ENCODE results near the gene SBF1. TPM values are rescaled to one million over a fixed set of nuclear protein-coding genes. Genes with fewer than 3 reads are reported as not detected.

SBF1 gene
- polyA plus RNA-seq, 1 donor (not counting 4 experiments of a cell fraction or from before 2014, with no cell fraction given), result 16.2 TPM

DNA sequence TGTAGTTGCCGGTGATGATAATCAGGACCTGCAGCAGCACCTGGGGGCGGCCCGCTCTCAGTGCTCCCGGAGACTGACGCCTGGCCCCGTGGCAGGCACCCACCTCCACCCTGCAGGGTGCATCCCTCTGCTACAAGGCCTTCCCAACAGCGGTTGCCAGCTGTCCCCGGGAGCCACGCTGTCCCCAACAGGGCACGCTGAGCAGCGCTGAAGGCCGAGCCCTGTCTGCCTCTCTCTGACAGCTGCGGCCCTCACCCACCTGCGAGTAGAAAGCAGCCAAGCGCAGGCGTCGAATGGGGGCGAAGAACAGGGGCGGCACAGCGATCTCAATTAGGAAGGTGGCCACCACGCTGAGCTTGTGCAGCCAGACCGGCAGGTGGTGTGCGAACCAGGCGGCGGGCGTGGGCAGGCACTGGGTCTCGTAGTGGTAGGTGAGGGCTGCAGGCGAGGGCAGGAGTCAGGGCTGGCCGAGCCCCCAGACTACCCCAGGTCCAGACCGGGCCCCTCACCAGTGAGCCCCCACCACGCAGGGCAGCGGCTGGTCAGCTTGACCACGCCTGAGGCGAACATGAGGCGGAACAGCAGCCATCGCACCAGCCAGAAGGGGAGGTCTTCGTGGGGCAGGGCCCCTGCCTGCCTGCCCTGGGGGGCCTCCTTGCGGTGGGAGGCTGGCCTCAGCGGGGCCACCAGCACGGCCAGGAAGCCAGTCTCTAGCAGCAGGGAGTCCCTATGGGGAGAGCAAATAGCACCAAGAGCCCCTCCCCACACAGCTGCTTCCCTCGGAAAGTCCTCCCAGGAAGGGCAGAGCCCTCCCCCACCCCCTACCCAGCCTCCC lies 31.2 kb upstream of the SBF1 start:
- H3K9ac ChIP-seq (ENCODE audit: control insufficient read depth, extremely low read depth, insufficient read depth, low read length), result no peak overlapping the region
- FAIRE-seq, result no peak
- H4K20me1 ChIP-seq (ENCODE audit: control insufficient read depth, extremely low read depth, insufficient read depth, low read length), result no peaks in the 10 kb centered on the region
- DNase-seq (ENCODE audit: low read depth, low spot score), result no peak
- peaks cover 6 to 17% of the 10 kb centered on the region in 2 experiments for H3K36me3 ChIP-seq (ENCODE audit: control insufficient read depth in 2 of 2, extremely low read depth in 1 of 2, insufficient read depth in 2 of 2, low read length in 2 of 2)
- no peak overlapping the region for H3K4me3 ChIP-seq (ENCODE audit: control insufficient read depth in 2 of 3, extremely low read depth in 1 of 3, insufficient read depth in 2 of 3, low read depth in 1 of 3, low read length in 3 of 3)
- H3K9me1 ChIP-seq (ENCODE audit: control insufficient read depth, extremely low read depth, insufficient read depth, low read length), result no peaks in the 10 kb centered on the region
- no peak overlapping the region for H3K27ac ChIP-seq (ENCODE audit: control insufficient read depth, insufficient read depth, low read length)
- peaks cover 29% of the 10 kb centered on the region for H3K79me2 ChIP-seq (ENCODE audit: control insufficient read depth, insufficient read depth, low read length)
- H2AFZ ChIP-seq (ENCODE audit: control insufficient read depth, low read length), result no peak overlapping the region
- dilution Hi-C loops (cut with MboI; ENCODE audit: extremely low pct_ligation_motif_present, low sequenced_read_pairs), result no loop called here
- H3K4me1 ChIP-seq (ENCODE audit: control insufficient read depth, extremely low read depth, insufficient read depth, low read length), result peaks cover 17% of the 10 kb centered on the region
- no peak for TF ChIP-seq EZH2 (IDR thresholded peaks at IDR 0.05; ENCODE audit: low read length)
- TF ChIP-seq, protein P1, sequence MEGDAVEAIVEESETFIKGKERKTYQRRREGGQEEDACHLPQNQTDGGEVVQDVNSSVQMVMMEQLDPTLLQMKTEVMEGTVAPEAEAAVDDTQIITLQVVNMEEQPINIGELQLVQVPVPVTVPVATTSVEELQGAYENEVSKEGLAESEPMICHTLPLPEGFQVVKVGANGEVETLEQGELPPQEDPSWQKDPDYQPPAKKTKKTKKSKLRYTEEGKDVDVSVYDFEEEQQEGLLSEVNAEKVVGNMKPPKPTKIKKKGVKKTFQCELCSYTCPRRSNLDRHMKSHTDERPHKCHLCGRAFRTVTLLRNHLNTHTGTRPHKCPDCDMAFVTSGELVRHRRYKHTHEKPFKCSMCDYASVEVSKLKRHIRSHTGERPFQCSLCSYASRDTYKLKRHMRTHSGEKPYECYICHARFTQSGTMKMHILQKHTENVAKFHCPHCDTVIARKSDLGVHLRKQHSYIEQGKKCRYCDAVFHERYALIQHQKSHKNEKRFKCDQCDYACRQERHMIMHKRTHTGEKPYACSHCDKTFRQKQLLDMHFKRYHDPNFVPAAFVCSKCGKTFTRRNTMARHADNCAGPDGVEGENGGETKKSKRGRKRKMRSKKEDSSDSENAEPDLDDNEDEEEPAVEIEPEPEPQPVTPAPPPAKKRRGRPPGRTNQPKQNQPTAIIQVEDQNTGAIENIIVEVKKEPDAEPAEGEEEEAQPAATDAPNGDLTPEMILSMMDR (optimal IDR thresholded peaks at IDR 0.05 in 1 of 3, IDR thresholded peaks at IDR 0.05 in 1 of 3, conservative IDR thresholded peaks at IDR 0.05 in 1 of 3; ENCODE audit: extremely low read depth in 1 of 3, insufficient read depth in 2 of 3, low read length in 3 of 3), result no peak
- no peak overlapping the region for H3K4me2 ChIP-seq (ENCODE audit: control insufficient read depth, extremely low read depth, insufficient read depth, low read depth, low read length)
- H3K27me3 ChIP-seq (ENCODE audit: control insufficient read depth, extremely low read depth, insufficient read depth, low read length), result no peaks in the 10 kb centered on the region
- no peaks in the 10 kb centered on the region for H3K9me3 ChIP-seq (ENCODE audit: control insufficient read depth, low read depth, low read length)

GRCh38 chr22:50505276-50505775 lies 30.5 kb upstream of the SBF1 start:
- H3K79me2 ChIP-seq (ENCODE audit: control insufficient read depth, insufficient read depth, low read length), result peaks cover 26% of the 10 kb centered on the region
- H3K36me3 ChIP-seq (ENCODE audit: control insufficient read depth in 2 of 2, extremely low read depth in 1 of 2, insufficient read depth in 2 of 2, low read length in 2 of 2), result peaks cover 6 to 17% of the 10 kb centered on the region in 2 experiments
- dilution Hi-C loops (cut with MboI; ENCODE audit: extremely low pct_ligation_motif_present, low sequenced_read_pairs), result no loop called here
- DNase-seq (ENCODE audit: low read depth, low spot score) (no peak), FAIRE-seq (no peak)
- TF ChIP-seq, protein P1 (optimal IDR thresholded peaks at IDR 0.05 in 1 of 3, IDR thresholded peaks at IDR 0.05 in 1 of 3, conservative IDR thresholded peaks at IDR 0.05 in 1 of 3; ENCODE audit: extremely low read depth in 1 of 3, insufficient read depth in 2 of 3, low read length in 3 of 3), result no peak
- TF ChIP-seq EZH2 (IDR thresholded peaks at IDR 0.05; ENCODE audit: low read length), result no peak
- H2AFZ ChIP-seq (ENCODE audit: control insufficient read depth, low read length), result no peak overlapping the region
- H3K9me3 ChIP-seq (ENCODE audit: control insufficient read depth, low read depth, low read length), result no peaks in the 10 kb centered on the region
- H3K27ac ChIP-seq (ENCODE audit: control insufficient read depth, insufficient read depth, low read length), result no peak overlapping the region
- H3K9me1 ChIP-seq (ENCODE audit: control insufficient read depth, extremely low read depth, insufficient read depth, low read length), result no peaks in the 10 kb centered on the region
- peaks cover 17% of the 10 kb centered on the region for H3K4me1 ChIP-seq (ENCODE audit: control insufficient read depth, extremely low read depth, insufficient read depth, low read length)
- no peak overlapping the region for H3K4me2 ChIP-seq (ENCODE audit: control insufficient read depth, extremely low read depth, insufficient read depth, low read depth, low read length)
- no peak overlapping the region for H3K4me3 ChIP-seq (ENCODE audit: control insufficient read depth in 2 of 3, extremely low read depth in 1 of 3, insufficient read depth in 2 of 3, low read depth in 1 of 3, low read length in 3 of 3)
- no peaks in the 10 kb centered on the region for H3K27me3 ChIP-seq (ENCODE audit: control insufficient read depth, extremely low read depth, insufficient read depth, low read length)
- no peaks in the 10 kb centered on the region for H4K20me1 ChIP-seq (ENCODE audit: control insufficient read depth, extremely low read depth, insufficient read depth, low read length)
- H3K9ac ChIP-seq (ENCODE audit: control insufficient read depth, extremely low read depth, insufficient read depth, low read length), result no peak overlapping the region

Data from keratinocyte (primary cell).